Neural progenitor cell (in vitro differentiated cells): ENCODE measurements around the gene TBC1D24.

ENCODE experiments used
- EZH2 ChIP-seq: fragments of 200-600 bp; sonication (generic); IDR thresholded peaks from 2 replicates; pipeline ENCODE4 v1.6.1; 2017; ENCODE audit warnings: antibody characterized with exemption, mild to moderate bottlenecking, moderate library complexity
- TF ChIP-seq, protein P1 (sequence below): fragments of 200-600 bp; sonication (generic); IDR thresholded peaks from 2 replicates; pipeline ENCODE4 v1.5.1; 2017; ENCODE audit warnings: antibody characterized with exemption, mild to moderate bottlenecking

DNA sequence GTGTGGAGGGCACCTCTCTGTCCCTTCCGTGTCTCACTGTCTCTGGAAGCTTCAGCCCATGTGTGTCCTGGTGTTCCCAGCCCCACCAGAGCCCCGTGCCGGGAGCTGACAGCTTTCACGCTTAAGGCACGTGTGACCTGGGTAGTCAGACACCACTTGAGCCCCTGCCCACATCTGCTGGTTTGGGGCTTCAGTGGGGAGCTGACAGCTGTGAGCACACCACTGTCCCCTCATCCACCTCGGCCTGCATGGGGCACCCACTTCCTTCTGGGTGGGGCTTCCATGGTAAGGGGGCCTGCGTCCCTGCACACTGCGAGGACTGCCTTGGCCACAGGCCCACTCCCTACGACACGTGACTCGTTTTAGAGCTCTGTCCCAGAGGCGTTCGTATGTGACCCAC is 17.7 kb upstream of the TBC1D24 start:
- TF ChIP-seq, protein P1, sequence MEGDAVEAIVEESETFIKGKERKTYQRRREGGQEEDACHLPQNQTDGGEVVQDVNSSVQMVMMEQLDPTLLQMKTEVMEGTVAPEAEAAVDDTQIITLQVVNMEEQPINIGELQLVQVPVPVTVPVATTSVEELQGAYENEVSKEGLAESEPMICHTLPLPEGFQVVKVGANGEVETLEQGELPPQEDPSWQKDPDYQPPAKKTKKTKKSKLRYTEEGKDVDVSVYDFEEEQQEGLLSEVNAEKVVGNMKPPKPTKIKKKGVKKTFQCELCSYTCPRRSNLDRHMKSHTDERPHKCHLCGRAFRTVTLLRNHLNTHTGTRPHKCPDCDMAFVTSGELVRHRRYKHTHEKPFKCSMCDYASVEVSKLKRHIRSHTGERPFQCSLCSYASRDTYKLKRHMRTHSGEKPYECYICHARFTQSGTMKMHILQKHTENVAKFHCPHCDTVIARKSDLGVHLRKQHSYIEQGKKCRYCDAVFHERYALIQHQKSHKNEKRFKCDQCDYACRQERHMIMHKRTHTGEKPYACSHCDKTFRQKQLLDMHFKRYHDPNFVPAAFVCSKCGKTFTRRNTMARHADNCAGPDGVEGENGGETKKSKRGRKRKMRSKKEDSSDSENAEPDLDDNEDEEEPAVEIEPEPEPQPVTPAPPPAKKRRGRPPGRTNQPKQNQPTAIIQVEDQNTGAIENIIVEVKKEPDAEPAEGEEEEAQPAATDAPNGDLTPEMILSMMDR = no peak
- TF ChIP-seq EZH2 = no peak
